Measurements from ENCODE around the gene ERICH4. TPM values are rescaled to one million over a fixed set of nuclear protein-coding genes. Genes with fewer than 3 reads are reported as not detected.

Gene ERICH4
- total RNA-seq, 1 donor = not detected

DNA sequence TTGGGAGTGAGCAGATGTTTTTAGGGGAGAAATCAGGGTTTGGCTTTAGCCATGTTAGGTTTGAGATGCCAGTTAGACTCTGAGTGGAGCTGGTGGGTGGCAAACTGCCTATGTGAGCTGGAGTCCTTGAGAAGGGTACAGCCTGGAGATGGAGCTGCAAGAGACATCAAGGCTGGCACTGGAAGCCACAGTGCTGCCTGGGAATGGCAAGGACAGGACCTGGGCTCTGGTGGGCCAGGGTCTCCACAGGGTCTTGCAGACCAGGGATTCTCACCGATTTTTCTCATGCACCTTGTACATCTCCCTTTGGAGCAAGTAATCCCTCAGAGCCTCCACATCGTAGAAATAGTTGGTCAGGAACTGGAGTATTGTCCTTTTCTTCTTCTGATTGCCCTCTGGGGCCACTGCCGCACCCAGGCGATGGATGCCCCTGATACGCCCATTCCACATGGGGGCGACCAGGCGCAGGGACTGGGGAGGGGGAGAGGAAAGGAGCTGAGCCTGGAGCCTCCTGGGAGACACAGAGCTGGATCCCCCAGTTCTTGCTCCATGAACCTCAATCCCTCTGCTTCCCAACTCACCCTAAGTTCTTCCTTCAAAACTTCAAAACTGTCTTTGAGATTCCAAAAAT is 4.9 kb upstream of the ERICH4 start:
- peaks cover 3% of the 10 kb centered on the region for H3K79me2 ChIP-seq (ENCODE audit: insufficient read depth, low read length)

DNA sequence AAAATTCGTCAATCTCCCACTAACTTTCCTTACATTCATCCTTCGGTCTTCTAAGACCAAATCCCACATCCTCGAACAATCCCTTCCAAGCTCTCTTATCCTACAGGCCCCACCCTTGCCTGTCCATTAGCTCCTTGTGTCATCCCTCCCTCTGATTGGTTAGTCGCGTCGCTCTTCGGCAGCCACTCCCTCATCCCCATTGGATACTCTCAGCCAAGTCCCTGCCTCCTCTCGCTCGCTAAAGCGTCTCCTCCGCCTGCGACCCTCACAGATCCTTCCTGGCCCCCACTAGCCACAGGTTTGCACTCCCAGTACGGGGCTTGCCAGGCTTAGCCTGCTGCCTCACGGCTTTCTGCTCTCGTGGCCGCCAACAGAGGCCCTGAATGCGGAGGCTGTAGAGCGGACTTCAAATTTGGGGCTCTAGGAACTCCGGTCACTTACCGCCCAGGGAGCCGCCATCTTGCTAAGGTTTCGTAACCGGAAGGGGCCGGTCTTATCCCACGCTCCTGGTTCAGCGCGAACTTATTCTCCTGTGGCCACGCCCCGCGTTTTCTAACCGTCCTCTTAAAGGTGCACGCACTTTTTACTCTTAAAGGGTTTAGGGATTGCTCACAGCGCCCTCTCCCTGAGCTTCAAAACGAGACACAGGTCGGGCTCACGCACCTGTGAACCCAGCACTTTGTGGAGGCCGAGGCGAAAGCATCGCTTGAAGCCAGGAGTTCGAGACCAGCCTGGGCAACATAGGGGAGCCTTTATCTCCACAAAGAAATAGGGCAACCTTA is 3.3 kb upstream of the ERICH4 start, which contains the start of gene DMAC2:
Gene DMAC2, minus strand, starts transcription at position 472 of the 782 bp plus-strand sequence. Its CDS starts 13 bp downstream, at position 459.
- Histone ChIP-seq H3K27ac (ENCODE audit: low read depth, low read length) (peak within 1 kb of the TSS; percentile 86), H4K20me1 (ENCODE audit: insufficient read depth, low read length) (no peaks in the 10 kb centered on the region), H3K4me2 (ENCODE audit: insufficient read depth, low read length) (peak within 1 kb of the TSS; percentile 92), H3K27me3 (ENCODE audit: insufficient read depth, low read length) (no peaks in the 10 kb centered on the region), H2AFZ (ENCODE audit: low read length) (peak within 1 kb of the TSS; percentile 99), H3K79me2 (ENCODE audit: insufficient read depth, low read length) (peaks cover 3% of the 10 kb centered on the region), H3K9me3 (ENCODE audit: low read depth, low read length) (no peaks in the 10 kb centered on the region), H3K4me1 (ENCODE audit: insufficient read depth, low read length) (peaks cover 5% of the 10 kb centered on the region), H3K4me3 (ENCODE audit: insufficient read depth, low read length) (peak within 1 kb of the TSS; percentile 88), H3K36me3 (ENCODE audit: insufficient read depth, low read length) (peaks cover 10% of the 10 kb centered on the region)
- DNase-seq (ENCODE audit: insufficient read length, low spot score, missing footprints) = peak; percentile 99
- TF ChIP-seq, protein P1, sequence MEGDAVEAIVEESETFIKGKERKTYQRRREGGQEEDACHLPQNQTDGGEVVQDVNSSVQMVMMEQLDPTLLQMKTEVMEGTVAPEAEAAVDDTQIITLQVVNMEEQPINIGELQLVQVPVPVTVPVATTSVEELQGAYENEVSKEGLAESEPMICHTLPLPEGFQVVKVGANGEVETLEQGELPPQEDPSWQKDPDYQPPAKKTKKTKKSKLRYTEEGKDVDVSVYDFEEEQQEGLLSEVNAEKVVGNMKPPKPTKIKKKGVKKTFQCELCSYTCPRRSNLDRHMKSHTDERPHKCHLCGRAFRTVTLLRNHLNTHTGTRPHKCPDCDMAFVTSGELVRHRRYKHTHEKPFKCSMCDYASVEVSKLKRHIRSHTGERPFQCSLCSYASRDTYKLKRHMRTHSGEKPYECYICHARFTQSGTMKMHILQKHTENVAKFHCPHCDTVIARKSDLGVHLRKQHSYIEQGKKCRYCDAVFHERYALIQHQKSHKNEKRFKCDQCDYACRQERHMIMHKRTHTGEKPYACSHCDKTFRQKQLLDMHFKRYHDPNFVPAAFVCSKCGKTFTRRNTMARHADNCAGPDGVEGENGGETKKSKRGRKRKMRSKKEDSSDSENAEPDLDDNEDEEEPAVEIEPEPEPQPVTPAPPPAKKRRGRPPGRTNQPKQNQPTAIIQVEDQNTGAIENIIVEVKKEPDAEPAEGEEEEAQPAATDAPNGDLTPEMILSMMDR (IDR thresholded peaks at IDR 0.05; ENCODE audit: extremely low read depth, low read depth, low read length) = peak; percentile 45

More for the DNA sequence above, 4.9 kb upstream of the ERICH4 start:
- Histone ChIP-seq H3K27me3 (ENCODE audit: insufficient read depth, low read length) (no peaks in the 10 kb centered on the region), H3K4me3 (ENCODE audit: insufficient read depth, low read length) (no peak overlapping the region), H2AFZ (ENCODE audit: low read length) (no peak overlapping the region), H3K4me2 (ENCODE audit: insufficient read depth, low read length) (no peak overlapping the region), H3K9me3 (ENCODE audit: low read depth, low read length) (no peaks in the 10 kb centered on the region), H3K4me1 (ENCODE audit: insufficient read depth, low read length) (peaks cover 5% of the 10 kb centered on the region), H3K36me3 (ENCODE audit: insufficient read depth, low read length) (peaks cover 10% of the 10 kb centered on the region), H4K20me1 (ENCODE audit: insufficient read depth, low read length) (no peaks in the 10 kb centered on the region), H3K27ac (ENCODE audit: low read depth, low read length) (no peak overlapping the region)
- DNase-seq (ENCODE audit: insufficient read length, low spot score, missing footprints) = peak; percentile 45
- TF ChIP-seq, protein P1 (IDR thresholded peaks at IDR 0.05; ENCODE audit: extremely low read depth, low read depth, low read length) = no peak

DNA sequence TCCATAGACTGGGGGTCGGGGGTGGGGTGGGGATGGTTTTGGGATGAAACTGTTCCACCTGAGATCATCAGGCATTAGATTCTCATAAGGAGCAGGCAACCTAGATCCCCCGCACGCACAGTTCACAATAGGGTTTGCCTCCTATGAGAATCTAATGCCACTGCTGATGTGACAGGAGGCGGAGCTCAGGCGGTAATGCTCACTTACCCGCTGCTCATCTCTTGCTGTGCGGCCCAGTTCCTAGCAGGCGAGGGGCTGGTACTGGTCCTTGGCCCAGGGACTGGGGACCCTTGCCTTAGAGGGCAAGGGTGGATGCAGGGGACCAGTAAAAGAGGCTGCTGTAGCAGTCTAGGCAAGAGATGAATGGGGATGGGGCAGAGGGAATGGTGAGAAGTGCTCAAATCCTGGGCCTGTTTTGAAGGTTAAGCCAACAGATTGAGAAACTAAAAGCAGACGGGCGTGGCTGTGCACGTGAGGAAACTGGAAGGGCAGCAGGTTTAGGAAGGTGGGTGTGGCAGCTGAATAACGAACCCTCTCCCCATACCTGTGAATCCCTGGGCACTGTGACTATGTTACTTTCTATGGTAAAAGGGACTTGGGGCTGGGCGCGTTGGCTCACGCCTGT is 1.5 kb upstream of the ERICH4 start:
- H3K79me2 ChIP-seq (ENCODE audit: insufficient read depth, low read length) = peaks cover 3% of the 10 kb centered on the region
- H2AFZ ChIP-seq (ENCODE audit: low read length) = no peak overlapping the region
- DNase-seq (ENCODE audit: insufficient read length, low spot score, missing footprints) = no peak
- H3K27ac ChIP-seq (ENCODE audit: low read depth, low read length) = no peak overlapping the region
- no peaks in the 10 kb centered on the region for H3K9me3 ChIP-seq (ENCODE audit: low read depth, low read length)
- H3K36me3 ChIP-seq (ENCODE audit: insufficient read depth, low read length) = peaks cover 6% of the 10 kb centered on the region
- peaks cover 5% of the 10 kb centered on the region for H3K4me1 ChIP-seq (ENCODE audit: insufficient read depth, low read length)
- no peaks in the 10 kb centered on the region for H4K20me1 ChIP-seq (ENCODE audit: insufficient read depth, low read length)
- no peak overlapping the region for H3K4me2 ChIP-seq (ENCODE audit: insufficient read depth, low read length)
- H3K4me3 ChIP-seq (ENCODE audit: insufficient read depth, low read length) = no peak overlapping the region
- TF ChIP-seq, protein P1 (IDR thresholded peaks at IDR 0.05; ENCODE audit: extremely low read depth, low read depth, low read length) = no peak
- H3K27me3 ChIP-seq (ENCODE audit: insufficient read depth, low read length) = peaks cover 3% of the 10 kb centered on the region

All from osteoblast (primary cell).